ENCODE data around the gene TM6SF1. TPM values are rescaled to one million over a fixed set of nuclear protein-coding genes. Genes with fewer than 3 reads are reported as not detected.
"Not testable (repeated sequence)": the region's sequence is repeated elsewhere in the genome, so short reads cannot be mapped to it uniquely, and the experiment has no call there.

The TM6SF1 gene
- total RNA-seq, 6 donors from 2014 or later: 7.5 to 27.1 (median 21.4) TPM

- Histone ChIP-seq H3K4me3 (no peak overlapping the region), H3K27me3 (no peaks in the 10 kb centered on the region), H3K27ac (no peak overlapping the region), H3K9me3 (no peaks in the 10 kb centered on the region), H3K4me1 (peaks cover 8 to 13% (median 10%) of the 10 kb centered on the region in 4 donors), H3K36me3 (no peaks in the 10 kb centered on the region)
- 75 to 88% methylated on average over 2 of the region's 2 CpGs for WGBS, 2 donors
- ATAC-seq (ENCODE audit: low FRiP score in 2 of 2): no peak
- TF ChIP-seq EP300 (IDR thresholded peaks at IDR 0.05) (no peak), CTCF (IDR thresholded peaks at IDR 0.05) (no peak), POLR2A (IDR thresholded peaks at IDR 0.05) (no peak), POLR2AphosphoS5 (IDR thresholded peaks at IDR 0.05) (no peak)
- DNase-seq: no peak
Observed at GRCh38 chr15:83088876-83089275, 18.6 kb upstream of the TM6SF1 start.

GRCh38 chr15:83090465-83090864 lies 17.0 kb upstream of the TM6SF1 start:
- Histone ChIP-seq H3K9me3 (no peaks in the 10 kb centered on the region), H3K36me3 (no peaks in the 10 kb centered on the region), H3K27ac (no peak overlapping the region), H3K27me3 (no peaks in the 10 kb centered on the region), H3K4me1 (peaks cover 8 to 13% (median 10%) of the 10 kb centered on the region in 4 donors), H3K4me3 (no peak overlapping the region)
- ATAC-seq (ENCODE audit: low FRiP score in 2 of 2) (no peak), DNase-seq (no peak)
- no peak for TF ChIP-seq EP300 (IDR thresholded peaks at IDR 0.05)
- WGBS, 2 donors: 70 to 71% methylated on average over 4 of the region's 4 CpGs

GRCh38 chr15:83091965-83092308 lies 15.5 kb upstream of the TM6SF1 start:
- not testable (repeated sequence) for H3K36me3 ChIP-seq; H3K4me3 ChIP-seq; H3K27me3 ChIP-seq; DNase-seq; ATAC-seq (ENCODE audit: low FRiP score in 2 of 2); H3K9me3 ChIP-seq
- Histone ChIP-seq H3K4me1 (peaks cover 8 to 13% (median 10%) of the 10 kb centered on the region in 4 donors), H3K27ac (peak overlapping the region; percentile 52 to 66 (median 57))
- 84 to 95% methylated on average over 3 of the region's 3 CpGs for WGBS, 2 donors

GRCh38 chr15:83092309-83092976 lies 15.0 kb upstream of the TM6SF1 start:
- peak overlapping the region; percentile 52 to 66 (median 57) for H3K27ac ChIP-seq
- H3K4me1 ChIP-seq: peaks cover 8 to 13% (median 10%) of the 10 kb centered on the region in 4 donors
- WGBS, 2 donors: 38 to 46% methylated on average over 4 of the region's 4 CpGs
- no peaks in the 10 kb centered on the region for H3K9me3 ChIP-seq
- peak in 1 of 2 donors; percentile 76 for DNase-seq
- no peaks in the 10 kb centered on the region for H3K27me3 ChIP-seq
- peak; percentile 85 to 86 for ATAC-seq (ENCODE audit: low FRiP score in 2 of 2)
- H3K36me3 ChIP-seq: no peaks in the 10 kb centered on the region
- TF ChIP-seq POLR2AphosphoS5 (IDR thresholded peaks at IDR 0.05): peak; percentile 10 to 62
- TF ChIP-seq EP300 (IDR thresholded peaks at IDR 0.05): peak in 2 of 4 donors; percentile 15 to 42
- peak in 3 of 4 donors; percentile 33 to 72 (median 56) for TF ChIP-seq POLR2A (IDR thresholded peaks at IDR 0.05)
- TF ChIP-seq CTCF (IDR thresholded peaks at IDR 0.05): no peak
- H3K4me3 ChIP-seq: no peak overlapping the region

GRCh38 chr15:83094583-83094982 lies 12.9 kb upstream of the TM6SF1 start:
- ATAC-seq (ENCODE audit: low FRiP score in 2 of 2): peak in 1 of 2 donors; percentile 81
- peak in 1 of 2 donors; percentile 59 for DNase-seq
- Histone ChIP-seq H3K36me3 (no peaks in the 10 kb centered on the region), H3K27me3 (no peaks in the 10 kb centered on the region), H3K4me3 (no peak overlapping the region), H3K27ac (no peak overlapping the region), H3K9me3 (peaks cover 0 to 4% (median 0%) of the 10 kb centered on the region in 4 donors), H3K4me1 (peaks cover 8 to 13% (median 10%) of the 10 kb centered on the region in 4 donors)
- TF ChIP-seq EP300 (IDR thresholded peaks at IDR 0.05) (no peak), POLR2A (IDR thresholded peaks at IDR 0.05) (no peak), POLR2AphosphoS5 (IDR thresholded peaks at IDR 0.05) (no peak), CTCF (IDR thresholded peaks at IDR 0.05) (no peak)
- WGBS, 2 donors: 67 to 82% methylated on average over 5 of the region's 5 CpGs

- no peak overlapping the region for H3K4me3 ChIP-seq
- no peaks in the 10 kb centered on the region for H3K27me3 ChIP-seq
- no peak for TF ChIP-seq POLR2AphosphoS5 (IDR thresholded peaks at IDR 0.05)
- no peak for TF ChIP-seq EP300 (IDR thresholded peaks at IDR 0.05)
- TF ChIP-seq CTCF (IDR thresholded peaks at IDR 0.05): no peak
- TF ChIP-seq POLR2A (IDR thresholded peaks at IDR 0.05): no peak
- H3K9me3 ChIP-seq: peaks cover 0 to 4% (median 0%) of the 10 kb centered on the region in 4 donors
- ATAC-seq (ENCODE audit: low FRiP score in 2 of 2) (no peak), DNase-seq (no peak)
- H3K27ac ChIP-seq: no peak overlapping the region
- H3K4me1 ChIP-seq: peaks cover 0 to 9% (median 3%) of the 10 kb centered on the region in 4 donors
- H3K36me3 ChIP-seq: no peaks in the 10 kb centered on the region
Observed at GRCh38 chr15:83098079-83098478, 9.4 kb upstream of the TM6SF1 start.

Data from upper lobe of left lung (tissue), 6 donors.